GM12878 (cell line): Measurements from ENCODE around the gene PUDP. TPM values are rescaled to one million over a fixed set of nuclear protein-coding genes. Genes with fewer than 3 reads are reported as not detected.

Experiments used
- CHD2 ChIP-seq: IDR thresholded peaks from 2 replicates; pipeline ENCODE4 v1.6.1; 2011; ENCODE audit warnings: low read depth, low read length, improper control_type of control experiment, borderline replicate concordance
- ETV6 ChIP-seq, 2 experiments: fragments of 450-650 bp in 1 of 2; IDR thresholded peaks in 1 of 2; conservative IDR thresholded peaks in 1 of 2; 2 replicates each; pipeline ENCODE4 v1.6.1; 2014; ENCODE audit warnings: antibody characterized with exemption in 1 of 2, borderline replicate concordance in 1 of 2, low read depth in 1 of 2, mild to moderate bottlenecking in 1 of 2, moderate library complexity in 1 of 2
- PAX5 ChIP-seq: IDR thresholded peaks from 2 replicates; pipeline ENCODE4 v1.6.1; 2011; ENCODE audit warnings: low read depth, low read length, borderline replicate concordance
- TAF1 ChIP-seq: IDR thresholded peaks from 2 replicates; pipeline ENCODE4 v1.6.1; 2011; ENCODE audit warnings: mild to moderate bottlenecking, low read depth, low read length, borderline replicate concordance
- TCF12 ChIP-seq: IDR thresholded peaks from 2 replicates; pipeline ENCODE4 v1.6.1; 2011; ENCODE audit warnings: low read depth, mild to moderate bottlenecking, low read length
- TCF3 ChIP-seq: IDR thresholded peaks from 2 replicates; pipeline ENCODE4 v1.6.1; 2012; ENCODE audit warnings: low read depth, mild to moderate bottlenecking, low read length, borderline replicate concordance; ENCODE audit not compliant: insufficient read depth
- ZBED1 ChIP-seq: IDR thresholded peaks from 2 replicates; pipeline ENCODE4 v1.6.1; 2016; ENCODE audit warnings: borderline replicate concordance
- ZNF622 ChIP-seq: fragments of 450-650 bp; IDR thresholded peaks from 2 replicates; pipeline ENCODE4 v1.6.1; 2017; ENCODE audit warnings: mild to moderate bottlenecking, inconsistent platforms
- ZSCAN29 ChIP-seq: fragments of 450-650 bp; IDR thresholded peaks from 2 replicates; pipeline ENCODE4 v1.6.1; 2017; ENCODE audit warnings: mild to moderate bottlenecking, moderate library complexity
- polyA plus RNA-seq, 11 experiments: library from polyadenylated mRNA; depleted of rRNA in 4 of 11; unstranded in 6 of 11; stranded (reverse) in 5 of 11; fragments of >200 nt; fragmentation: Nextera tagmentation in 4 of 11; fragmentation: Illumina TruSeq in 1 of 11; extraction: Ambion mirVana in 4 of 11; extraction: Trizol in 1 of 11; gene quantifications; 1 replicate in 1 of 11; 2 replicates in 10 of 11; pipeline versions ENCODE4 v1.2.1 to v1.2.3, GENCODE V29; 2011 to 2016; ENCODE audit warnings: inconsistent platforms in 2 of 11, missing spikeins in 2 of 11, low read depth in 1 of 11
- total RNA-seq, 4 experiments: library from RNA; depleted of rRNA in 3 of 4; stranded (reverse); fragments of >200 nt in 3 of 4; fragmentation: Illumina TruSeq in 1 of 4; extraction: Trizol in 1 of 4; gene quantifications; 2 replicates each; pipeline versions ENCODE4 v1.2.1 to v1.2.3, GENCODE V29; 2013 to 2021
- TF ChIP-seq, protein P1 (sequence below): IDR thresholded peaks from 2 replicates; pipeline ENCODE4 v1.6.1; 2012; ENCODE audit warnings: improper control_type of control experiment, low read depth, low read length; ENCODE audit not compliant: insufficient replicate concordance
- TF ChIP-seq, protein P2 (sequence below): fragments of 450-650 bp; IDR thresholded peaks from 2 replicates; pipeline ENCODE4 v1.6.1; 2018; ENCODE audit warnings: mild to moderate bottlenecking, low read depth, moderate library complexity; ENCODE audit not compliant: partially characterized antibody
- TF ChIP-seq, protein P3 (sequence below): fragments of 450-650 bp; IDR thresholded peaks from 2 replicates; pipeline ENCODE4 v1.6.1; 2016; ENCODE audit warnings: mild to moderate bottlenecking, moderate library complexity, borderline replicate concordance
- TF ChIP-seq, protein P4 (sequence below): IDR thresholded peaks from 2 replicates; pipeline ENCODE4 v1.6.1; 2011; ENCODE audit warnings: borderline replicate concordance, low read depth, mild to moderate bottlenecking, moderate library complexity, low read length; ENCODE audit not compliant: insufficient read depth, poor library complexity, severe bottlenecking

The PUDP gene
- total and polyA plus RNA-seq, 10 of the 15 experiments (the other 5 are each of a cell fraction or from before 2014, with no cell fraction given): 30.8 to 83.5 (median 61.7) TPM

DNA sequence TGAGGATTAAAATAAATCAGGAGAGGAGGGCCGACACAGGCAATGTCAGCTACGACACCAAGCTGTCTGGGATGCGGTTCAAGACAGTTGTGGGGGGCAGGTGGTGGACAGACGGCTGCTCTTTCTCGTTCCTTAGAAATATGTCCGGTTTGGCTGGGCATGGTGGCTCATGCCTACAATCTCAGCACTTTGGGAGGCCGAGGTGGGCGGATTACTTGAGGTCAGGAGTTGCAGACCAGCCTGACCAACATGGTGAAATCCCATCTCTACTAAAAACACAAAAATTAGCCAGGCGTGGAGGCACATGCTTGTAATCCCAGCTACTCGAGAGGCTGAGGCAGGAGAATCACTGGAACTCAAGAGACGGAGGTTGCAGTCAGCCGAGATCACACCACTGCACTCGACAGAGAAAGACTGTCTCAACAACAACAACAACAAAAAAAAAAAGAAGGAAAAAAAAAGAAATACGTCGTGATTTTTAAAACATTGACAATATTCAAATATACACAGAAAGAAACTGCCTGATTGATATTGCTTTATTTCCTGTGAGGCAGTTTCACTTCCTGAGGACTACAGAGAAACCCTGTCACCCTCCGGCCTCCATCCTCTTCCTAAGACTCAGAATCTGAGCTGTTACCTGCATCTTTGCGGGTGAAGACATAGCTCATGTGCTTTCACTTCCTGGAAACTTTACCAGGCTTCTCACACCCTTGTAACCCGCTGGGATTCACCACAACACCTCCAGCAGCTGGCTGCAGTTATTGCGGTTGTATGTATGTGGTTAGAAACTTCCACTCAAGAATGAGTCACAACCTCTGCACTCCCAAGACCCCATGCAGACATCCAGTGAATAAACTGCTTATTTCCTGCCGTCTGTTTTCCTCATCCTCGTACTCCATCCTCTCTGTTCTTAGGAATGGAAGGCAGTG is 64.2 kb downstream of the PUDP start (continued):
- TF ChIP-seq, protein P1, sequence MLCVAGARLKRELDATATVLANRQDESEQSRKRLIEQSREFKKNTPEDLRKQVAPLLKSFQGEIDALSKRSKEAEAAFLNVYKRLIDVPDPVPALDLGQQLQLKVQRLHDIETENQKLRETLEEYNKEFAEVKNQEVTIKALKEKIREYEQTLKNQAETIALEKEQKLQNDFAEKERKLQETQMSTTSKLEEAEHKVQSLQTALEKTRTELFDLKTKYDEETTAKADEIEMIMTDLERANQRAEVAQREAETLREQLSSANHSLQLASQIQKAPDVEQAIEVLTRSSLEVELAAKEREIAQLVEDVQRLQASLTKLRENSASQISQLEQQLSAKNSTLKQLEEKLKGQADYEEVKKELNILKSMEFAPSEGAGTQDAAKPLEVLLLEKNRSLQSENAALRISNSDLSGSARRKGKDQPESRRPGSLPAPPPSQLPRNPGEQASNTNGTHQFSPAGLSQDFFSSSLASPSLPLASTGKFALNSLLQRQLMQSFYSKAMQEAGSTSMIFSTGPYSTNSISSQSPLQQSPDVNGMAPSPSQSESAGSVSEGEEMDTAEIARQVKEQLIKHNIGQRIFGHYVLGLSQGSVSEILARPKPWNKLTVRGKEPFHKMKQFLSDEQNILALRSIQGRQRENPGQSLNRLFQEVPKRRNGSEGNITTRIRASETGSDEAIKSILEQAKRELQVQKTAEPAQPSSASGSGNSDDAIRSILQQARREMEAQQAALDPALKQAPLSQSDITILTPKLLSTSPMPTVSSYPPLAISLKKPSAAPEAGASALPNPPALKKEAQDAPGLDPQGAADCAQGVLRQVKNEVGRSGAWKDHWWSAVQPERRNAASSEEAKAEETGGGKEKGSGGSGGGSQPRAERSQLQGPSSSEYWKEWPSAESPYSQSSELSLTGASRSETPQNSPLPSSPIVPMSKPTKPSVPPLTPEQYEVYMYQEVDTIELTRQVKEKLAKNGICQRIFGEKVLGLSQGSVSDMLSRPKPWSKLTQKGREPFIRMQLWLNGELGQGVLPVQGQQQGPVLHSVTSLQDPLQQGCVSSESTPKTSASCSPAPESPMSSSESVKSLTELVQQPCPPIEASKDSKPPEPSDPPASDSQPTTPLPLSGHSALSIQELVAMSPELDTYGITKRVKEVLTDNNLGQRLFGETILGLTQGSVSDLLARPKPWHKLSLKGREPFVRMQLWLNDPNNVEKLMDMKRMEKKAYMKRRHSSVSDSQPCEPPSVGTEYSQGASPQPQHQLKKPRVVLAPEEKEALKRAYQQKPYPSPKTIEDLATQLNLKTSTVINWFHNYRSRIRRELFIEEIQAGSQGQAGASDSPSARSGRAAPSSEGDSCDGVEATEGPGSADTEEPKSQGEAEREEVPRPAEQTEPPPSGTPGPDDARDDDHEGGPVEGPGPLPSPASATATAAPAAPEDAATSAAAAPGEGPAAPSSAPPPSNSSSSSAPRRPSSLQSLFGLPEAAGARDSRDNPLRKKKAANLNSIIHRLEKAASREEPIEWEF: no peak
- TF ChIP-seq TCF3: peak; percentile 89
- TF ChIP-seq ZSCAN29: no peak
- TF ChIP-seq PAX5: peak; percentile 76
- peak in 1 of 2 experiments; percentile 100; a peak in 2 of 4 replicates for TF ChIP-seq ETV6 (conservative IDR thresholded peaks at IDR 0.05 in 1 of 2, IDR thresholded peaks at IDR 0.05 in 1 of 2; ENCODE audit: borderline replicate concordance in 1 of 2, low read depth in 1 of 2)
- TF ChIP-seq, protein P2, sequence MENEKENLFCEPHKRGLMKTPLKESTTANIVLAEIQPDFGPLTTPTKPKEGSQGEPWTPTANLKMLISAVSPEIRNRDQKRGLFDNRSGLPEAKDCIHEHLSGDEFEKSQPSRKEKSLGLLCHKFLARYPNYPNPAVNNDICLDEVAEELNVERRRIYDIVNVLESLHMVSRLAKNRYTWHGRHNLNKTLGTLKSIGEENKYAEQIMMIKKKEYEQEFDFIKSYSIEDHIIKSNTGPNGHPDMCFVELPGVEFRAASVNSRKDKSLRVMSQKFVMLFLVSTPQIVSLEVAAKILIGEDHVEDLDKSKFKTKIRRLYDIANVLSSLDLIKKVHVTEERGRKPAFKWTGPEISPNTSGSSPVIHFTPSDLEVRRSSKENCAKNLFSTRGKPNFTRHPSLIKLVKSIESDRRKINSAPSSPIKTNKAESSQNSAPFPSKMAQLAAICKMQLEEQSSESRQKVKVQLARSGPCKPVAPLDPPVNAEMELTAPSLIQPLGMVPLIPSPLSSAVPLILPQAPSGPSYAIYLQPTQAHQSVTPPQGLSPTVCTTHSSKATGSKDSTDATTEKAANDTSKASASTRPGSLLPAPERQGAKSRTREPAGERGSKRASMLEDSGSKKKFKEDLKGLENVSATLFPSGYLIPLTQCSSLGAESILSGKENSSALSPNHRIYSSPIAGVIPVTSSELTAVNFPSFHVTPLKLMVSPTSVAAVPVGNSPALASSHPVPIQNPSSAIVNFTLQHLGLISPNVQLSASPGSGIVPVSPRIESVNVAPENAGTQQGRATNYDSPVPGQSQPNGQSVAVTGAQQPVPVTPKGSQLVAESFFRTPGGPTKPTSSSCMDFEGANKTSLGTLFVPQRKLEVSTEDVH: no peak
- TF ChIP-seq ZBED1: peak; percentile 89; the same call in 1 of the 2 replicates
- peak; percentile 73; the same call in 1 of the 2 replicates for TF ChIP-seq CHD2
- TF ChIP-seq, protein P3, sequence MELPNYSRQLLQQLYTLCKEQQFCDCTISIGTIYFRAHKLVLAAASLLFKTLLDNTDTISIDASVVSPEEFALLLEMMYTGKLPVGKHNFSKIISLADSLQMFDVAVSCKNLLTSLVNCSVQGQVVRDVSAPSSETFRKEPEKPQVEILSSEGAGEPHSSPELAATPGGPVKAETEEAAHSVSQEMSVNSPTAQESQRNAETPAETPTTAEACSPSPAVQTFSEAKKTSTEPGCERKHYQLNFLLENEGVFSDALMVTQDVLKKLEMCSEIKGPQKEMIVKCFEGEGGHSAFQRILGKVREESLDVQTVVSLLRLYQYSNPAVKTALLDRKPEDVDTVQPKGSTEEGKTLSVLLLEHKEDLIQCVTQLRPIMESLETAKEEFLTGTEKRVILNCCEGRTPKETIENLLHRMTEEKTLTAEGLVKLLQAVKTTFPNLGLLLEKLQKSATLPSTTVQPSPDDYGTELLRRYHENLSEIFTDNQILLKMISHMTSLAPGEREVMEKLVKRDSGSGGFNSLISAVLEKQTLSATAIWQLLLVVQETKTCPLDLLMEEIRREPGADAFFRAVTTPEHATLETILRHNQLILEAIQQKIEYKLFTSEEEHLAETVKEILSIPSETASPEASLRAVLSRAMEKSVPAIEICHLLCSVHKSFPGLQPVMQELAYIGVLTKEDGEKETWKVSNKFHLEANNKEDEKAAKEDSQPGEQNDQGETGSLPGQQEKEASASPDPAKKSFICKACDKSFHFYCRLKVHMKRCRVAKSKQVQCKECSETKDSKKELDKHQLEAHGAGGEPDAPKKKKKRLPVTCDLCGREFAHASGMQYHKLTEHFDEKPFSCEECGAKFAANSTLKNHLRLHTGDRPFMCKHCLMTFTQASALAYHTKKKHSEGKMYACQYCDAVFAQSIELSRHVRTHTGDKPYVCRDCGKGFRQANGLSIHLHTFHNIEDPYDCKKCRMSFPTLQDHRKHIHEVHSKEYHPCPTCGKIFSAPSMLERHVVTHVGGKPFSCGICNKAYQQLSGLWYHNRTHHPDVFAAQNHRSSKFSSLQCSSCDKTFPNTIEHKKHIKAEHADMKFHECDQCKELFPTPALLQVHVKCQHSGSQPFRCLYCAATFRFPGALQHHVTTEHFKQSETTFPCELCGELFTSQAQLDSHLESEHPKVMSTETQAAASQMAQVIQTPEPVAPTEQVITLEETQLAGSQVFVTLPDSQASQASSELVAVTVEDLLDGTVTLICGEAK: no peak
- TF ChIP-seq, protein P4, sequence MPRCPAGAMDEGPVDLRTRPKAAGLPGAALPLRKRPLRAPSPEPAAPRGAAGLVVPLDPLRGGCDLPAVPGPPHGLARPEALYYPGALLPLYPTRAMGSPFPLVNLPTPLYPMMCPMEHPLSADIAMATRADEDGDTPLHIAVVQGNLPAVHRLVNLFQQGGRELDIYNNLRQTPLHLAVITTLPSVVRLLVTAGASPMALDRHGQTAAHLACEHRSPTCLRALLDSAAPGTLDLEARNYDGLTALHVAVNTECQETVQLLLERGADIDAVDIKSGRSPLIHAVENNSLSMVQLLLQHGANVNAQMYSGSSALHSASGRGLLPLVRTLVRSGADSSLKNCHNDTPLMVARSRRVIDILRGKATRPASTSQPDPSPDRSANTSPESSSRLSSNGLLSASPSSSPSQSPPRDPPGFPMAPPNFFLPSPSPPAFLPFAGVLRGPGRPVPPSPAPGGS: peak; percentile 69
- no peak for TF ChIP-seq TAF1
- no peak for TF ChIP-seq ZNF622
- TF ChIP-seq TCF12: peak; percentile 92
